Panc1 (cell line): ENCODE measurements around the gene TGM6. TPM values are rescaled to one million over a fixed set of nuclear protein-coding genes. Genes with fewer than 3 reads are reported as not detected.

Source experiments
- ATAC-seq: fragments of 200-7000 bp; cut with Tn5 transposase; 2 replicates; pipeline ENCODE4 v1.9.1; 2020; ENCODE audit warnings: mild to moderate bottlenecking, moderate library complexity
- BruUV-seq: library from RNA; stranded (reverse); fragments of 400-500 nt; replicated peaks from 2 replicates; lab custom pipeline; 2021; lab: Mats Ljungman, UMichigan
- CTCF ChIA-PET: fragments of 300-600 bp; sonication (Branson Sonifier 250); formaldehyde crosslinking; loops from one replicate; lab custom pipeline; 2022; ENCODE audit warnings: antibody characterized with exemption; lab: Charles Lee
- POLR2A ChIA-PET: fragments of 300-600 bp; sonication (Branson Sonifier 250); formaldehyde crosslinking; loops from one replicate; lab custom pipeline; 2022; ENCODE audit warnings: antibody characterized with exemption; lab: Charles Lee
- DNase-seq: peaks from one replicate; pipeline ENCODE4 v3.0.0-alpha.2; 2010; ENCODE audit warnings: low read depth, low spot score
- H3K27ac ChIP-seq: 2 replicates; pipeline ENCODE4 v1.5.1; 2011; ENCODE audit warnings: mild to moderate bottlenecking, low read length, inconsistent platforms
- H3K27me3 ChIP-seq: fragments of 200-500 bp; sonication (Bioruptor generic); 2 replicates; pipeline ENCODE4 v1.6.0; 2014; ENCODE audit warnings: low read length, inconsistent platforms; ENCODE audit not compliant: control insufficient read depth, insufficient read depth
- H3K36me3 ChIP-seq: fragments of 200-500 bp; sonication (Bioruptor generic); 2 replicates; pipeline ENCODE4 v1.5.1; 2014; ENCODE audit warnings: inconsistent platforms, mild to moderate bottlenecking, low read length, moderate library complexity; ENCODE audit not compliant: control insufficient read depth, insufficient read depth
- H3K4me1 ChIP-seq: 2 replicates; pipeline ENCODE4 v1.5.1; 2011; ENCODE audit warnings: inconsistent platforms, mild to moderate bottlenecking, low read length, moderate library complexity; ENCODE audit not compliant: control insufficient read depth, insufficient read depth
- H3K4me3 ChIP-seq, 2 experiments: 2 replicates each; pipeline ENCODE4 v1.5.1; 2011 to 2012; ENCODE audit warnings: low read depth in 2 of 2, low read length in 2 of 2, mild to moderate bottlenecking in 2 of 2, inconsistent platforms in 1 of 2, moderate library complexity in 1 of 2
- H3K9me3 ChIP-seq: fragments of 200-500 bp; sonication (Bioruptor generic); 2 replicates; pipeline ENCODE4 v1.5.1; 2014; ENCODE audit warnings: low read depth, mild to moderate bottlenecking, inconsistent platforms, low read length, moderate library complexity; ENCODE audit not compliant: control insufficient read depth, insufficient read depth
- CTCF ChIP-seq: fragments of 450-650 bp; IDR thresholded peaks from 2 replicates; pipeline ENCODE4 v1.5.1; 2017; ENCODE audit warnings: mild to moderate bottlenecking
- POLR2AphosphoS5 ChIP-seq: IDR thresholded peaks from 2 replicates; pipeline ENCODE4 v1.6.1; 2012; ENCODE audit warnings: mild to moderate bottlenecking, low read depth, low read length, moderate library complexity
- REST ChIP-seq, 2 experiments: IDR thresholded peaks; 2 replicates each; pipeline ENCODE4 v1.6.1; 2011 to 2012; ENCODE audit warnings: low read depth in 2 of 2, control low read depth in 1 of 2, low read length in 1 of 2, mild to moderate bottlenecking in 1 of 2, moderate library complexity in 1 of 2; ENCODE audit not compliant: insufficient read depth in 1 of 2
- SIN3A ChIP-seq: IDR thresholded peaks from 2 replicates; pipeline ENCODE4 v1.6.1; 2012; ENCODE audit warnings: low read depth, mild to moderate bottlenecking, low read length, moderate library complexity, borderline replicate concordance; ENCODE audit not compliant: insufficient read depth
- TCF7L2 ChIP-seq: IDR thresholded peaks from 2 replicates; pipeline ENCODE4 v1.6.1; 2011; ENCODE audit warnings: mild to moderate bottlenecking, low read depth, low read length, inconsistent platforms
- in situ Hi-C: cut with HindIII; loops from 2 replicates; pipeline ENCODE4 v1.10.0; 2016; ENCODE audit warnings: low sequenced_read_pairs, low pct_unique_long_range_greater_than_20kb
- intact Hi-C: fragments of 100-400 bp; cut with micrococcal nuclease; formaldehyde crosslinking; loops from one replicate; pipeline ENCODE4 v1.10.0; 2022; ENCODE audit not compliant: unreplicated experiment
- total RNA-seq: library from RNA; stranded (reverse); gene quantifications from one replicate; pipeline ENCODE4 v1.2.1, GENCODE V29; 2021; ENCODE audit not compliant: unreplicated experiment

The TGM6 gene
- total RNA-seq, 1 experiment from 2014 or later, result not detected

- Histone ChIP-seq H3K27ac (no peak overlapping the region), H3K4me3 (no peak overlapping the region), H3K27me3 (peaks cover 3% of the 10 kb centered on the region; the same call in 1 of the 2 replicates), H3K4me1 (no peaks in the 10 kb centered on the region), H3K9me3 (no peaks in the 10 kb centered on the region), H3K36me3 (no peaks in the 10 kb centered on the region)
- ATAC-seq (no peak), DNase-seq (no peak)
- POLR2A ChIA-PET, result no interaction called here
- in situ Hi-C loops (no loop called here), intact Hi-C loops (no loop called here)
- TF ChIP-seq POLR2AphosphoS5 (no peak), SIN3A (no peak), REST (IDR thresholded peaks at IDR 0.05; ENCODE audit: insufficient read depth in 1 of 2, low read depth in 2 of 2, low read length in 1 of 2) (no peak), CTCF (no peak), TCF7L2 (no peak)
- CTCF ChIA-PET, result no interaction called here
- no TSS peak for BruUV-seq
Observed at GRCh38 chr20:2431185-2431584, 50.5 kb downstream of the TGM6 start.

GRCh38 chr20:2446845-2447244 is 66.1 kb downstream of the TGM6 start:
- ChIA-PET CTCF (interaction anchor here (1.3 kb wide), 1 partner anchor 11 kb away, joined by 3 read pairs; no protein-coding TSS in a partner anchor), POLR2A (no interaction called here)
- no peak overlapping the region for H3K4me3 ChIP-seq
- BruUV-seq, result no TSS peak
- no peaks in the 10 kb centered on the region for H3K36me3 ChIP-seq
- H3K27me3 ChIP-seq, result peaks cover 5% of the 10 kb centered on the region
- in situ Hi-C loops, result no loop called here
- H3K4me1 ChIP-seq, result no peaks in the 10 kb centered on the region
- no peak overlapping the region for H3K27ac ChIP-seq
- intact Hi-C loops, result no loop called here
- no peaks in the 10 kb centered on the region for H3K9me3 ChIP-seq
- no peak for TF ChIP-seq REST (IDR thresholded peaks at IDR 0.05; ENCODE audit: insufficient read depth in 1 of 2, low read depth in 2 of 2, low read length in 1 of 2)
- ATAC-seq (no peak), DNase-seq (no peak)
